ENCODE results near the gene SORCS2.

The SORCS2 gene

GRCh38 chr4:7239101-7239820 lies 46.9 kb downstream of the SORCS2 start:
- DNase-seq (ENCODE audit: extremely low read depth, insufficient read length) = no peak
- peaks cover 1% of the 10 kb centered on the region for H3K27me3 ChIP-seq (replicated peaks; ENCODE audit: control insufficient read depth, insufficient read depth, low read length)
- H3K4me3 ChIP-seq (replicated peaks; ENCODE audit: low read depth, low read length) = no peak overlapping the region
- no peak for TF ChIP-seq CTCF (IDR thresholded peaks at IDR 0.05; ENCODE audit: insufficient read depth, low read length, poor library complexity, severe bottlenecking)
- no peaks in the 10 kb centered on the region for H3K36me3 ChIP-seq (ENCODE audit: control insufficient read depth, insufficient read depth, low read length)

- DNase-seq (ENCODE audit: extremely low read depth, insufficient read length) = no peak
- peaks cover 1% of the 10 kb centered on the region for H3K27me3 ChIP-seq (replicated peaks; ENCODE audit: control insufficient read depth, insufficient read depth, low read length)
- no peak for TF ChIP-seq CTCF (IDR thresholded peaks at IDR 0.05; ENCODE audit: insufficient read depth, low read length, poor library complexity, severe bottlenecking)
- no peaks in the 10 kb centered on the region for H3K36me3 ChIP-seq (ENCODE audit: control insufficient read depth, insufficient read depth, low read length)
- H3K4me3 ChIP-seq (replicated peaks; ENCODE audit: low read depth, low read length) = no peak overlapping the region
These were observed 47.5 kb downstream of the SORCS2 start for GRCh38 chr4:7239844-7240243.

DNA sequence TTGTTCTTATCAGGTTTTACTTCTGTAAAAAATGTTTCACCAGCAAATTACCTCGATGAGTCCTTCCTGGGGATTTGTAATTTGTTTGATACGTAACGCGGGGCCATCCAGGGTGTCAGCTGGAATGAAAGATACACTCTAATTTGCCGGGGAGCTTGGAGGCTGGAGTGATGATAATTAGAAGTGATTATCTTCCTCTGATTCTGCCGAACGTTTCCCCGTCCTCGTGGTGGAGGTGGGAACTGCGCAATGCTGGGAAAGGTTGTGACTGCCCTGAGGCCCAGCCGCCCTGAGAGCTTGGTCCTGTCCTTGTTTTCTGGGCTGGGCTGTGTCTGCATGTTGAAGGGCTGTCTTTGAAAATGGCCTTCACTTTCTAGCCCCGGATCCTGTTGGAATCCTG lies 48.0 kb downstream of the SORCS2 start:
- Histone ChIP-seq H3K36me3 (ENCODE audit: control insufficient read depth, insufficient read depth, low read length) (no peaks in the 10 kb centered on the region), H3K4me3 (replicated peaks; ENCODE audit: low read depth, low read length) (no peak overlapping the region), H3K27me3 (replicated peaks; ENCODE audit: control insufficient read depth, insufficient read depth, low read length) (peaks cover 1% of the 10 kb centered on the region)
- DNase-seq (ENCODE audit: extremely low read depth, insufficient read length) = no peak
- no peak for TF ChIP-seq CTCF (IDR thresholded peaks at IDR 0.05; ENCODE audit: insufficient read depth, low read length, poor library complexity, severe bottlenecking)

DNA sequence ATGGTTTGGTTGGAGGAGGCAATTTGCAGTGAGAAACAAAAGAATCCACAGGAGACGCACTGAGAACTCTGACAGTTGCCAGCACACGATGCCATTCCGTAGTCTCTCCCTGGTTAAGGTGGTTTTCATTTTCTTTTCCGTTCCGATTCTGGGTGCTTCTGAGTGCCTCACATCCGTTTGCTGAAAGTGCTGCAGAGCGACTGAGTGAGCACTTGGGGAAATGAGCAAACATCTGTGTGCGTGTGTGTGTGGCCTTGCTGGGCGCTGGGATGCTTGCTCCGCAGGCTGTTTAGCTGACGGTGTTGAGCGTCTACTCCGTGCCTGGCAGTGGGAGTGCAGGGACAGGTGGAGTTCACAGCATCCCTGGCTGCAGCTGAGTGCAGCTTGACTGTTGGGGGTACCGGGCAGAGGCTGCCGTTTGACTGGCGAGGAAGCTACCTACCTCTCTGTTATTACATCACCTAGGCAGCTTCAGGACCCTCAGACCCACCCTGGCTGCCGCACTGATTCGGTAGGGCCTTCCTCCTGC lies 49.3 kb downstream of the SORCS2 start:
- peaks cover 1% of the 10 kb centered on the region for H3K27me3 ChIP-seq (replicated peaks; ENCODE audit: control insufficient read depth, insufficient read depth, low read length)
- no peak for DNase-seq (ENCODE audit: extremely low read depth, insufficient read length)
- no peak for TF ChIP-seq CTCF (IDR thresholded peaks at IDR 0.05; ENCODE audit: insufficient read depth, low read length, poor library complexity, severe bottlenecking)

GRCh38 chr4:7242766-7243165 lies 50.4 kb downstream of the SORCS2 start:
- no peak for DNase-seq (ENCODE audit: extremely low read depth, insufficient read length)

More for the DNA sequence above, 49.3 kb downstream of the SORCS2 start:
- Histone ChIP-seq H3K36me3 (ENCODE audit: control insufficient read depth, insufficient read depth, low read length) (no peaks in the 10 kb centered on the region), H3K4me3 (replicated peaks; ENCODE audit: low read depth, low read length) (no peak overlapping the region)

More at GRCh38 chr4:7242766-7243165, 50.4 kb downstream of the SORCS2 start:
- H3K27me3 ChIP-seq (replicated peaks; ENCODE audit: control insufficient read depth, insufficient read depth, low read length) = peaks cover 1% of the 10 kb centered on the region
- no peak overlapping the region for H3K4me3 ChIP-seq (replicated peaks; ENCODE audit: low read depth, low read length)
- H3K36me3 ChIP-seq (ENCODE audit: control insufficient read depth, insufficient read depth, low read length) = no peaks in the 10 kb centered on the region
- TF ChIP-seq CTCF (IDR thresholded peaks at IDR 0.05; ENCODE audit: insufficient read depth, low read length, poor library complexity, severe bottlenecking) = no peak

Measured in GM06990 (cell line).